Measurements from ENCODE around the gene RIMBP2.

- TF ChIP-seq CTCF (IDR thresholded peaks at IDR 0.05): no peak
- TF ChIP-seq POLR2A (IDR thresholded peaks at IDR 0.05): no peak
Observed at GRCh38 chr12:130476451-130477135, 239.5 kb downstream of the RIMBP2 start.

Measured in tibial nerve (tissue), 3 donors.